ENCODE measurements around the gene MRTFB. TPM values are rescaled to one million over a fixed set of nuclear protein-coding genes. Genes with fewer than 3 reads are reported as not detected.
A peak's percentile ranks its signal among the peaks of the same experiment; 100 is the strongest.

Gene MRTFB
- total RNA-seq, 1 donor from 2014 or later, result 12.9 TPM

- no peak for DNase-seq (ENCODE audit: low read depth)
- no peak overlapping the region for H3K4me3 ChIP-seq (ENCODE audit: low read depth, low read length)
- no peak for TF ChIP-seq CTCF (conservative IDR thresholded peaks at IDR 0.05; ENCODE audit: low read depth, low read length)
These were observed 207.6 kb downstream of the MRTFB start for GRCh38 chr16:14278749-14279148.

- TF ChIP-seq CTCF (conservative IDR thresholded peaks at IDR 0.05; ENCODE audit: low read depth, low read length), result no peak
- DNase-seq (ENCODE audit: low read depth), result no peak
- no peak overlapping the region for H3K4me3 ChIP-seq (ENCODE audit: low read depth, low read length)
These were observed 209.4 kb downstream of the MRTFB start for GRCh38 chr16:14280541-14280940.

GRCh38 chr16:14283786-14284185 lies 212.7 kb downstream of the MRTFB start:
- DNase-seq (ENCODE audit: low read depth), result no peak
- H3K4me3 ChIP-seq (ENCODE audit: low read depth, low read length), result no peak overlapping the region
- no peak for TF ChIP-seq CTCF (conservative IDR thresholded peaks at IDR 0.05; ENCODE audit: low read depth, low read length)

GRCh38 chr16:14284371-14284770 lies 213.3 kb downstream of the MRTFB start:
- TF ChIP-seq CTCF (conservative IDR thresholded peaks at IDR 0.05; ENCODE audit: low read depth, low read length), result no peak
- no peak for DNase-seq (ENCODE audit: low read depth)
- H3K4me3 ChIP-seq (ENCODE audit: low read depth, low read length), result no peak overlapping the region

- peak overlapping the region; percentile 67 for H3K4me3 ChIP-seq (ENCODE audit: low read depth, low read length)
- DNase-seq (ENCODE audit: low read depth), result no peak
- TF ChIP-seq CTCF (conservative IDR thresholded peaks at IDR 0.05; ENCODE audit: low read depth, low read length), result peak; percentile 49
These were observed 213.9 kb downstream of the MRTFB start for GRCh38 chr16:14284930-14285512.

- DNase-seq (ENCODE audit: low read depth), result no peak
- TF ChIP-seq CTCF (conservative IDR thresholded peaks at IDR 0.05; ENCODE audit: low read depth, low read length), result no peak
- H3K4me3 ChIP-seq (ENCODE audit: low read depth, low read length), result peak overlapping the region; percentile 67
These were observed 214.6 kb downstream of the MRTFB start for GRCh38 chr16:14285513-14286367.

Data from epithelial cell of proximal tubule (primary cell).